A673 (cell line): ENCODE results near the gene SIM2. TPM values are rescaled to one million over a fixed set of nuclear protein-coding genes. Genes with fewer than 3 reads are reported as not detected.

ENCODE experiments used
- BruUV-seq: library from RNA; stranded (reverse); fragments of 400-500 nt; replicated peaks from 2 replicates; lab custom pipeline; 2021; lab: Mats Ljungman, UMichigan
- CTCF ChIA-PET: fragments of 300-600 bp; sonication (Branson Sonifier 250); formaldehyde crosslinking; loops from one replicate; lab custom pipeline; 2022; ENCODE audit warnings: antibody characterized with exemption; lab: Charles Lee
- POLR2A ChIA-PET: fragments of 300-600 bp; sonication (Branson Sonifier 250); formaldehyde crosslinking; loops from one replicate; lab custom pipeline; 2022; ENCODE audit warnings: antibody characterized with exemption; ENCODE audit not compliant: low non-redundant PET; lab: Charles Lee
- DNase-seq: peaks from one replicate; pipeline ENCODE4 v3.0.0-alpha.2; 2015; ENCODE audit warnings: low spot score
- H3K27ac ChIP-seq: fragments of 200-600 bp; sonication (generic); 2 replicates; pipeline ENCODE4 v1.5.1; 2016; ENCODE audit warnings: mixed run types, low read depth, mild to moderate bottlenecking, mixed read lengths, antibody characterized with exemption, low read length; ENCODE audit not compliant: poor library complexity, severe bottlenecking
- H3K27me3 ChIP-seq: fragments of 200-600 bp; sonication (generic); replicated peaks from 2 replicates; pipeline ENCODE4 v1.6.1; 2017; ENCODE audit warnings: mixed run types, low read depth, mild to moderate bottlenecking, mixed read lengths, antibody characterized with exemption, low read length; ENCODE audit not compliant: insufficient read depth, poor library complexity
- H3K36me3 ChIP-seq: fragments of 200-600 bp; sonication (generic); 2 replicates; pipeline ENCODE4 v1.6.1; 2016; ENCODE audit warnings: mixed run types, mild to moderate bottlenecking, mixed read lengths, antibody characterized with exemption, low read length; ENCODE audit not compliant: insufficient read depth, poor library complexity, severe bottlenecking
- H3K4me1 ChIP-seq: fragments of 200-600 bp; sonication (generic); 2 replicates; pipeline ENCODE4 v1.6.1; 2017; ENCODE audit warnings: mixed run types, mild to moderate bottlenecking, mixed read lengths, antibody characterized with exemption, low read length; ENCODE audit not compliant: insufficient read depth, poor library complexity, severe bottlenecking
- H3K4me3 ChIP-seq: fragments of 200-600 bp; sonication (generic); 2 replicates; pipeline ENCODE4 v1.5.1; 2016; ENCODE audit warnings: low read depth, mixed run types, mild to moderate bottlenecking, mixed read lengths, low read length; ENCODE audit not compliant: poor library complexity, severe bottlenecking
- H3K9me3 ChIP-seq: fragments of 200-600 bp; sonication (generic); 2 replicates; pipeline ENCODE4 v1.6.1; 2016; ENCODE audit warnings: mixed run types, low read depth, mild to moderate bottlenecking, mixed read lengths, antibody characterized with exemption, low read length; ENCODE audit not compliant: poor library complexity, severe bottlenecking
- EZH2 ChIP-seq: fragments of 200-600 bp; sonication (generic); IDR thresholded peaks from 2 replicates; pipeline ENCODE4 v1.6.1; 2017; ENCODE audit warnings: borderline replicate concordance, low read depth, mild to moderate bottlenecking, mixed read lengths, antibody characterized with exemption, low read length; ENCODE audit not compliant: poor library complexity, severe bottlenecking
- intact Hi-C: fragments of 100-400 bp; cut with micrococcal nuclease; formaldehyde crosslinking; loops from one replicate; pipeline ENCODE4 v1.10.0; 2022; ENCODE audit not compliant: unreplicated experiment
- total RNA-seq: library from RNA; stranded (reverse); gene quantifications from 2 replicates; pipeline ENCODE4 v1.2.3, GENCODE V29; 2021
- TF ChIP-seq, protein P1 (sequence below): fragments of 300-800, 200-600 bp; sonication (generic); conservative IDR thresholded peaks from 2 replicates; pipeline ENCODE4 v1.5.1; 2017; ENCODE audit warnings: low read depth, mild to moderate bottlenecking, antibody characterized with exemption, low read length, moderate library complexity, mixed read lengths

Gene SIM2
- total RNA-seq, 1 experiment from 2014 or later, result 42.7 TPM

DNA sequence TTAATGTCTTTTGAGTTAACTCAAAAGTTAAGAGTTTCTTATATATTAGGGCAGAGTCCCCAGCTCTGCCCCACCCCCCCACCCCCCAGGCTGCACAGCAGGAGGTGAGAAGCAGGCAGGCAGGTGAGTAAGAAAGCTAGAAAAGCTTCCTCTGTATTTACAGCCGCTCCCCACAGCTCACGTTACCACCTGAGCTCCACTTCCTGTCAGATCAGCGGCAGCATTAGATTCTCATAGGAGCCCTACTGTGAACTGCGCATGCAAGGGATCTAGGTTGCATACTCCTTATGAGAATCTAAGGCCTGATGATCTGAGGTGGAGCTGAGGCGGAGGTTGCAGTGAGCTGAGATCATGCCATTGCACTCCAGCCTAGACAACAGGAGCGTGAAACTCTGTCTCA lies 81.9 kb downstream of the SIM2 start:
- TF ChIP-seq, protein P1, sequence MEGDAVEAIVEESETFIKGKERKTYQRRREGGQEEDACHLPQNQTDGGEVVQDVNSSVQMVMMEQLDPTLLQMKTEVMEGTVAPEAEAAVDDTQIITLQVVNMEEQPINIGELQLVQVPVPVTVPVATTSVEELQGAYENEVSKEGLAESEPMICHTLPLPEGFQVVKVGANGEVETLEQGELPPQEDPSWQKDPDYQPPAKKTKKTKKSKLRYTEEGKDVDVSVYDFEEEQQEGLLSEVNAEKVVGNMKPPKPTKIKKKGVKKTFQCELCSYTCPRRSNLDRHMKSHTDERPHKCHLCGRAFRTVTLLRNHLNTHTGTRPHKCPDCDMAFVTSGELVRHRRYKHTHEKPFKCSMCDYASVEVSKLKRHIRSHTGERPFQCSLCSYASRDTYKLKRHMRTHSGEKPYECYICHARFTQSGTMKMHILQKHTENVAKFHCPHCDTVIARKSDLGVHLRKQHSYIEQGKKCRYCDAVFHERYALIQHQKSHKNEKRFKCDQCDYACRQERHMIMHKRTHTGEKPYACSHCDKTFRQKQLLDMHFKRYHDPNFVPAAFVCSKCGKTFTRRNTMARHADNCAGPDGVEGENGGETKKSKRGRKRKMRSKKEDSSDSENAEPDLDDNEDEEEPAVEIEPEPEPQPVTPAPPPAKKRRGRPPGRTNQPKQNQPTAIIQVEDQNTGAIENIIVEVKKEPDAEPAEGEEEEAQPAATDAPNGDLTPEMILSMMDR, result no peak
- TF ChIP-seq EZH2, result no peak
- intact Hi-C loops, result no loop called here
- no peaks in the 10 kb centered on the region for H3K4me1 ChIP-seq
- no peak overlapping the region for H3K27ac ChIP-seq
- ChIA-PET CTCF (no interaction called here), POLR2A (no interaction called here)
- DNase-seq, result no peak
- H3K36me3 ChIP-seq, result no peaks in the 10 kb centered on the region
- no TSS peak for BruUV-seq
- H3K9me3 ChIP-seq, result no peaks in the 10 kb centered on the region
- H3K4me3 ChIP-seq, result no peak overlapping the region
- no peaks in the 10 kb centered on the region for H3K27me3 ChIP-seq

DNA sequence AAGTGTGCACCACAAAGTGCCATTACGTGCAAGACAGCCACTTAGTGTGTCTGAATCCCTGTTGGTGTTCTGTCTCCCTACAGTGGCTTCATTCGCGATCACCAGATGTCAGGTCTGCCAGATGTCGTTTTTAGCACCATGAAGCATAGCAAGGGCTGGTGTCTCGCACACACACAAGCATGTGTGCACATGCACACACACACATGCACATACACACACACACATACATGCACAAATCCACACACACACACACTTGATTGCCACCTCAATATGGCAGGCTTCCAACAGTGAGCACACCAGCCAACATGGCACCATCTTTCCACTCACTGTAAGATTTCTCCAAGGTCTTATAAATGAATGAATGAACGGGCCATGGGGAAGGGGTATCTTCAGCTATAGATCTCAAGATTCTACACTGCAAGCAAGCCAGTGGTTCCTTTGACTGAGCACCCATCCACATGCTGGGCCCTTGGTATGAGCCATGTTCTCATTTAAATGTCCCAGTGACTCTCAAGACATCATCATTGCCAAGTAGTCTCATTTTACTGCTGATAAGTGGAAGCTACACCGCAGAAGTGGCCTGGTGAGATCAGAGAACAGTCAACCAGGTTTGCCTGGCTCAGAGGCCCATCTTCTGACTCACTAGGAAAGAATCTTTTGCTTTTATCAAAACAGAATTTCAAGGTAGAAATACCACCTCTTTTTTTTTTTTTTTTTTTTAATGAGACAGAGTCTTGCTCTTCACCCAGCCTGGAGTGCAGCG lies 84.9 kb downstream of the SIM2 start:
- Histone ChIP-seq H3K9me3 (no peaks in the 10 kb centered on the region), H3K4me1 (peaks cover 13% of the 10 kb centered on the region), H3K36me3 (no peaks in the 10 kb centered on the region), H3K4me3 (no peak overlapping the region), H3K27me3 (no peaks in the 10 kb centered on the region), H3K27ac (no peak overlapping the region)
- TF ChIP-seq, protein P1, result no peak
- no peak for TF ChIP-seq EZH2
- CTCF ChIA-PET, result no interaction called here
- POLR2A ChIA-PET, result no interaction called here
- no peak for DNase-seq
- no TSS peak for BruUV-seq
- intact Hi-C loops, result no loop called here

DNA sequence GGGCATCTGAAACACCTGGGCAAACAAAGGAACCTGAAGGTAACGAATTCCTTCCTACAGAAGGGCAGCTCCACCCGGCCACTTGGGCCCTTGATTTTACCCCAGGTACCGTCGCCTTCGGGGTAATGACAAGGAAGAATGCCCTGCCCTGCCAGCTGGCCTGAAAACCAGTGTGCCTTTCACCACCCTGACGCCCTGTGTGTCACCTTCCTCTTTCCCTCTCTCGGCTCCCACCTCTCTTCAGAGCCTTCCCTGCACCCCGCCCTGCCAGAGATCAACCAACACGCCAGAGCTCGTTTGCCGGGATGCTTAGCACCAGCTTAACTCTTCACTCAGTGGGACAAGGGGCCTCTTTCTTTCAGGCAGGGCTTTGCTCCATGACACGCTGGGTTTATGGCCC lies 86.0 kb downstream of the SIM2 start:
- Histone ChIP-seq H3K27me3 (no peaks in the 10 kb centered on the region), H3K4me3 (no peak overlapping the region), H3K4me1 (peaks cover 16% of the 10 kb centered on the region), H3K9me3 (no peaks in the 10 kb centered on the region), H3K36me3 (no peaks in the 10 kb centered on the region), H3K27ac (no peak overlapping the region)
- intact Hi-C loops, result no loop called here
- ChIA-PET POLR2A (no interaction called here), CTCF (no interaction called here)
- no peak for TF ChIP-seq EZH2
- TF ChIP-seq, protein P1, result no peak
- no TSS peak for BruUV-seq
- DNase-seq, result no peak
